ENCODE measurements around the gene NPM3.

The NPM3 gene

GRCh38 chr10:101774589-101775272, 8.5 kb downstream of the NPM3 start:
- no peak for DNase-seq (ENCODE audit: low spot score)

GRCh38 chr10:101773923-101774588, 9.2 kb downstream of the NPM3 start:
- no peak for DNase-seq (ENCODE audit: low spot score)

- DNase-seq (ENCODE audit: low spot score): no peak
Observed at GRCh38 chr10:101772895-101773761, 10.1 kb downstream of the NPM3 start.

- DNase-seq (ENCODE audit: low spot score): no peak
Observed at GRCh38 chr10:101772017-101772894, 11.0 kb downstream of the NPM3 start.

- no peak for DNase-seq (ENCODE audit: low spot score)
Observed at GRCh38 chr10:101771380-101771779, 11.9 kb downstream of the NPM3 start.

- DNase-seq (ENCODE audit: low spot score): no peak
Observed at GRCh38 chr10:101770331-101771215, 12.7 kb downstream of the NPM3 start.

- DNase-seq (ENCODE audit: low spot score): no peak
Observed at GRCh38 chr10:101769541-101770180, 13.6 kb downstream of the NPM3 start.

GRCh38 chr10:101768791-101769170, 14.5 kb downstream of the NPM3 start:
- DNase-seq (ENCODE audit: low spot score): no peak

- no peak for DNase-seq (ENCODE audit: low spot score)
Observed at GRCh38 chr10:101767966-101768790, 15.1 kb downstream of the NPM3 start.

GRCh38 chr10:101767600-101767945, 15.7 kb downstream of the NPM3 start:
- no peak for DNase-seq (ENCODE audit: low spot score)

GRCh38 chr10:101766753-101767599, 16.3 kb downstream of the NPM3 start:
- no peak for DNase-seq (ENCODE audit: low spot score)

- DNase-seq (ENCODE audit: low spot score): no peak
Observed at GRCh38 chr10:101766306-101766705, 16.9 kb downstream of the NPM3 start.

GRCh38 chr10:101763141-101763846, 20.0 kb downstream of the NPM3 start:
- DNase-seq (ENCODE audit: low spot score): no peak

GRCh38 chr10:101762736-101763135, 20.5 kb downstream of the NPM3 start:
- no peak for DNase-seq (ENCODE audit: low spot score)

- no peak for DNase-seq (ENCODE audit: low spot score)
Observed at GRCh38 chr10:101761226-101761625, 22.0 kb downstream of the NPM3 start.

GRCh38 chr10:101760510-101760909, 22.7 kb downstream of the NPM3 start:
- DNase-seq (ENCODE audit: low spot score): no peak

- DNase-seq (ENCODE audit: low spot score): no peak
Observed at GRCh38 chr10:101759309-101760247, 23.7 kb downstream of the NPM3 start.
